Natural killer cell (primary cell): ENCODE measurements around the gene GNG7. TPM values are rescaled to one million over a fixed set of nuclear protein-coding genes. Genes with fewer than 3 reads are reported as not detected.
A peak's percentile ranks its signal among the peaks of the same experiment; 100 is the strongest.
"Not testable (repeated sequence)": the region's sequence is repeated elsewhere in the genome, so short reads cannot be mapped to it uniquely, and the experiment has no call there.

Source experiments
- ATAC-seq, 3 donors: fragments of 150-1000 bp in 2 of 3; fragments of 200-7000 bp in 1 of 3; cut with Tn5 transposase; 1 replicate in 1 of 3; 2 replicates in 2 of 3; pipeline ENCODE4 v1.10.0; 2021; ENCODE audit warnings: mild to moderate bottlenecking in 2 of 3, moderate library complexity in 2 of 3
- DNase-seq, 2 donors: peaks; one replicate each; pipeline versions ENCODE4 v3.0.0 to v3.0.0-alpha.2; 2013 to 2021; ENCODE audit warnings: mixed read lengths in 1 of 2
- H3K27ac ChIP-seq: one replicate; pipeline ENCODE4 v1.5.1; 2013; ENCODE audit warnings: mild to moderate bottlenecking, low read length
- H3K27me3 ChIP-seq: one replicate; pipeline ENCODE4 v1.6.1; 2013; ENCODE audit warnings: low read length; ENCODE audit not compliant: control insufficient read depth, insufficient read depth
- H3K36me3 ChIP-seq: one replicate; pipeline ENCODE4 v1.6.1; 2013; ENCODE audit warnings: low read length; ENCODE audit not compliant: control insufficient read depth, insufficient read depth
- H3K4me1 ChIP-seq: one replicate; pipeline ENCODE4 v1.6.1; 2013; ENCODE audit warnings: low read length; ENCODE audit not compliant: control insufficient read depth, insufficient read depth
- H3K4me3 ChIP-seq: one replicate; pipeline ENCODE4 v1.5.1; 2013; ENCODE audit warnings: low read length
- H3K9me3 ChIP-seq: one replicate; pipeline ENCODE4 v1.6.1; 2013; ENCODE audit warnings: low read length; ENCODE audit not compliant: control insufficient read depth, insufficient read depth
- H3K27ac Mint-ChIP-seq, 2 donors: one replicate each; pipeline ENCODE4 v1.8.0; 2022; ENCODE audit warnings: mild to moderate bottlenecking in 2 of 2, mixed read lengths in 2 of 2, moderate library complexity in 1 of 2
- H3K27me3 Mint-ChIP-seq, 2 donors: one replicate each; pipeline ENCODE4 v1.8.0; 2022; ENCODE audit warnings: low read depth in 2 of 2, mixed read lengths in 2 of 2
- H3K36me3 Mint-ChIP-seq: one replicate; pipeline ENCODE4 v1.8.0; 2022; ENCODE audit warnings: mixed read lengths
- H3K4me1 Mint-ChIP-seq, 2 donors: one replicate each; pipeline ENCODE4 v1.8.0; 2022; ENCODE audit warnings: mixed read lengths in 2 of 2
- H3K4me3 Mint-ChIP-seq: one replicate; pipeline ENCODE4 v1.8.0; 2022; ENCODE audit warnings: mild to moderate bottlenecking, moderate library complexity, mixed read lengths
- H3K9me3 Mint-ChIP-seq, 2 donors: one replicate each; pipeline ENCODE4 v1.8.0; 2022; ENCODE audit warnings: mixed read lengths in 2 of 2
- CTCF ChIP-seq: fragments of 200-600 bp; IDR thresholded peaks from one replicate; pipeline ENCODE4 v1.8.0; 2022; ENCODE audit warnings: antibody characterized with exemption
- WGBS: methylation state at CpG from one replicate; pipeline ENCODE4 v1.1.7; 2013; ENCODE audit warnings: missing lambda C conversion rate; ENCODE audit not compliant: insufficient coverage; 5-methylcytosine and 5-hydroxymethylcytosine counted together
- intact Hi-C: fragments of 100-400 bp; cut with micrococcal nuclease; formaldehyde crosslinking; loops from one replicate; pipeline ENCODE4 v1.14.2; 2022
- total RNA-seq, 4 donors: library from RNA; stranded (reverse); fragments of 120-200 nt in 1 of 4; gene quantifications; one replicate each; pipeline versions ENCODE4 v1.2.3 to v1.2.4, GENCODE V29; 2013 to 2022

Gene GNG7
- total RNA-seq, 3 donors from 2014 or later (not counting 1 experiment from before 2014, with no cell fraction given), result 0.75 to 4.8 (median 1.5) TPM

GRCh38 chr19:2519482-2519881, 183.0 kb downstream of the GNG7 start:
- Mint-ChIP-seq H3K36me3 (no peaks in the 10 kb centered on the region), H3K27me3 (no peaks in the 10 kb centered on the region), H3K4me3 (no peak overlapping the region), H3K9me3 (no peaks in the 10 kb centered on the region), H3K4me1 (no peaks in the 10 kb centered on the region), H3K27ac (no peak overlapping the region)
- intact Hi-C loops, result no loop called here
- no peak for TF ChIP-seq CTCF
- Histone ChIP-seq H3K27ac (no peak overlapping the region), H3K9me3 (no peaks in the 10 kb centered on the region), H3K4me1 (peaks cover 10% of the 10 kb centered on the region), H3K27me3 (no peaks in the 10 kb centered on the region), H3K36me3 (no peaks in the 10 kb centered on the region), H3K4me3 (no peak overlapping the region)
- 86% methylated on average over 6 of the region's 6 CpGs for WGBS
- DNase-seq (no peak), ATAC-seq (no peak)

- H3K9me3 Mint-ChIP-seq, H3K4me1 Mint-ChIP-seq, H3K4me3 ChIP-seq, H3K27ac Mint-ChIP-seq, ATAC-seq, intact Hi-C loops, H3K27me3 ChIP-seq, DNase-seq, H3K9me3 ChIP-seq, H3K4me3 Mint-ChIP-seq, H3K27ac ChIP-seq, H3K27me3 Mint-ChIP-seq, H3K36me3 ChIP-seq, H3K36me3 Mint-ChIP-seq: not testable (repeated sequence)
- peaks cover 10% of the 10 kb centered on the region for H3K4me1 ChIP-seq
- 95% methylated on average over 8 of the region's 11 CpGs for WGBS
Observed at GRCh38 chr19:2518856-2519255, 183.6 kb downstream of the GNG7 start.

- no peak for ATAC-seq
Observed at GRCh38 chr19:2517881-2518601, 184.5 kb downstream of the GNG7 start.

GRCh38 chr19:2516727-2517126, 185.8 kb downstream of the GNG7 start:
- no peaks in the 10 kb centered on the region for H3K9me3 ChIP-seq
- no peaks in the 10 kb centered on the region for H3K27me3 ChIP-seq
- no peak overlapping the region for H3K4me3 Mint-ChIP-seq
- no peaks in the 10 kb centered on the region for H3K36me3 Mint-ChIP-seq
- no peaks in the 10 kb centered on the region for H3K36me3 ChIP-seq
- H3K9me3 Mint-ChIP-seq, result no peaks in the 10 kb centered on the region
- no peak for DNase-seq
- intact Hi-C loops, result no loop called here
- no peak overlapping the region for H3K27ac Mint-ChIP-seq
- no peaks in the 10 kb centered on the region for H3K27me3 Mint-ChIP-seq
- no peak overlapping the region for H3K27ac ChIP-seq
- WGBS, result 96% methylated on average over 16 of the region's 18 CpGs
- H3K4me3 ChIP-seq, result no peak overlapping the region
- H3K4me1 Mint-ChIP-seq, result no peaks in the 10 kb centered on the region
- no peak for TF ChIP-seq CTCF
- peaks cover 10% of the 10 kb centered on the region for H3K4me1 ChIP-seq
- ATAC-seq, result no peak

More at GRCh38 chr19:2517881-2518601, 184.5 kb downstream of the GNG7 start:
- Mint-ChIP-seq H3K36me3 (no peaks in the 10 kb centered on the region), H3K4me3 (no peak overlapping the region), H3K27me3 (no peaks in the 10 kb centered on the region), H3K4me1 (no peaks in the 10 kb centered on the region), H3K27ac (no peak overlapping the region), H3K9me3 (no peaks in the 10 kb centered on the region)
- Histone ChIP-seq H3K4me3 (no peak overlapping the region), H3K27me3 (no peaks in the 10 kb centered on the region), H3K36me3 (no peaks in the 10 kb centered on the region), H3K9me3 (no peaks in the 10 kb centered on the region), H3K27ac (no peak overlapping the region), H3K4me1 (peaks cover 10% of the 10 kb centered on the region)
- whole genome bisulfite sequencing, result 49% methylated on average over 35 of the region's 35 CpGs
- peak in 1 of 2 donors; percentile 27 for DNase-seq
- intact Hi-C loops, result no loop called here
- no peak for TF ChIP-seq CTCF
